BE2C (cell line): ENCODE measurements around the gene EEFSEC.

ENCODE experiments used
- DNase-seq: peaks from one replicate; pipeline ENCODE4 v3.0.0-alpha.2; 2020
- H3K27me3 ChIP-seq: fragments of 250-450 bp; sonication (Bioruptor Pico); 2 replicates; pipeline ENCODE4 v1.5.1; 2020; ENCODE audit warnings: mild to moderate bottlenecking
- H3K36me3 ChIP-seq: fragments of 250-450 bp; sonication (Bioruptor Pico); 2 replicates; pipeline ENCODE4 v1.5.1; 2020; ENCODE audit warnings: mild to moderate bottlenecking
- H3K4me1 ChIP-seq: fragments of 250-450 bp; sonication (Bioruptor Pico); 2 replicates; pipeline ENCODE4 v1.5.1; 2020
- H3K4me3 ChIP-seq: 2 replicates; pipeline ENCODE4 v1.5.1; 2011; ENCODE audit warnings: low read depth, low read length
- H3K9me3 ChIP-seq: fragments of 250-450 bp; sonication (Bioruptor Pico); 2 replicates; pipeline ENCODE4 v1.5.1; 2020
- CTCF ChIP-seq: IDR thresholded peaks from 2 replicates; pipeline ENCODE4 v1.5.1; 2012; ENCODE audit warnings: mild to moderate bottlenecking, low read depth, low read length

The EEFSEC gene

GRCh38 chr3:128341659-128342395 is 188.5 kb downstream of the EEFSEC start:
- no peak overlapping the region for H3K4me3 ChIP-seq
- no peak for DNase-seq
- H3K9me3 ChIP-seq, result no peaks in the 10 kb centered on the region; the same call in 1 of the 2 replicates
- H3K27me3 ChIP-seq, result no peaks in the 10 kb centered on the region
- peaks cover 53% of the 10 kb centered on the region for H3K4me1 ChIP-seq
- TF ChIP-seq CTCF, result no peak
- peaks cover 10% of the 10 kb centered on the region for H3K36me3 ChIP-seq

GRCh38 chr3:128342701-128343180 is 189.5 kb downstream of the EEFSEC start:
- TF ChIP-seq CTCF, result no peak
- DNase-seq, result no peak
- Histone ChIP-seq H3K4me3 (no peak overlapping the region), H3K36me3 (peaks cover 10% of the 10 kb centered on the region), H3K4me1 (peaks cover 50% of the 10 kb centered on the region), H3K27me3 (no peaks in the 10 kb centered on the region), H3K9me3 (no peaks in the 10 kb centered on the region; the same call in 1 of the 2 replicates)

GRCh38 chr3:128343287-128344051 is 190.2 kb downstream of the EEFSEC start:
- no peaks in the 10 kb centered on the region for H3K27me3 ChIP-seq
- H3K4me1 ChIP-seq, result peaks cover 58% of the 10 kb centered on the region
- peak; percentile 83 for DNase-seq
- no peaks in the 10 kb centered on the region; the same call in 1 of the 2 replicates for H3K9me3 ChIP-seq
- H3K36me3 ChIP-seq, result peaks cover 10% of the 10 kb centered on the region
- no peak overlapping the region for H3K4me3 ChIP-seq
- no peak for TF ChIP-seq CTCF

- H3K4me1 ChIP-seq, result peaks cover 63% of the 10 kb centered on the region
- no peaks in the 10 kb centered on the region for H3K27me3 ChIP-seq
- TF ChIP-seq CTCF, result no peak
- H3K36me3 ChIP-seq, result peaks cover 10% of the 10 kb centered on the region
- H3K4me3 ChIP-seq, result no peak overlapping the region
- H3K9me3 ChIP-seq, result no peaks in the 10 kb centered on the region; the same call in 1 of the 2 replicates
- DNase-seq, result no peak
Measured at GRCh38 chr3:128344052-128344735, 190.9 kb downstream of the EEFSEC start.

GRCh38 chr3:128345196-128345595 is 191.9 kb downstream of the EEFSEC start:
- Histone ChIP-seq H3K9me3 (no peaks in the 10 kb centered on the region; the same call in 1 of the 2 replicates), H3K27me3 (no peaks in the 10 kb centered on the region), H3K4me1 (peaks cover 62% of the 10 kb centered on the region), H3K36me3 (peaks cover 10% of the 10 kb centered on the region), H3K4me3 (no peak overlapping the region)
- DNase-seq, result no peak
- TF ChIP-seq CTCF, result no peak
